ENCODE results near the gene BUD31. TPM values are rescaled to one million over a fixed set of nuclear protein-coding genes. Genes with fewer than 3 reads are reported as not detected.

The BUD31 gene
- total RNA-seq, 2 experiments from 2014 or later = 100 to 118 TPM

DNA sequence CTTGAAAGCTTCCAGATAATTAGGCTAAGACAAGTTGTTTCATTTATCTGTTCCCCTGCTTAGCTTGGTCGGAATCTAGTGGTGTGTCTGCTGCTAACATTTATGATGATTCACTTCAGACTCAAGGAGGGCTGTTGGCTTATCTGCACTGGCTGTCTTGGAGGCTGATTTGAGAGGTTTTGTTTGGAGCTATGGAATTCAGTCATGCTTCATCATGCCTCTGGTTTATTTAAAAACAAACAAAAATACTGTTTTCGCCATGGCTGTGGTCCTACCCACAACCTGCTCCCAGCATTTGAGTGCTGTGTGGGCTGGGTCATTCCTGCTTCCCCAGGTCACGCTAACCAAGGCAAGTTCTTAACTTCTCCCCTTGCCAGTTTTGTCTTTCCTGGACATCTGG, 46.0 kb upstream of the BUD31 start:
- H3K36me3 ChIP-seq (ENCODE audit: insufficient read depth, low read length) = peaks cover 85% of the 10 kb centered on the region
- no peak for DNase-seq (ENCODE audit: low spot score)
- H3K27ac ChIP-seq (ENCODE audit: low read depth, low read length, poor library complexity, severe bottlenecking) = no peak overlapping the region
- H2AFZ ChIP-seq (ENCODE audit: low read length) = no peak overlapping the region
- POLR2A ChIA-PET = interaction anchor here (0.6 to 0.7 kb wide), 2 partner anchors 14 to 93 kb away, joined by 3 read pairs; no protein-coding TSS in a partner anchor
- H3K79me2 ChIP-seq (ENCODE audit: insufficient read depth, low read depth, low read length) = no peaks in the 10 kb centered on the region
- no peaks in the 10 kb centered on the region for H3K9me3 ChIP-seq (ENCODE audit: low read length)
- CTCF ChIA-PET (ENCODE audit: unreplicated experiment) = no interaction called here
- no peak overlapping the region for H3K4me2 ChIP-seq (ENCODE audit: low read length)
- H4K20me1 ChIP-seq (ENCODE audit: insufficient read depth, low read length) = no peaks in the 10 kb centered on the region
- H3K9me2 ChIP-seq (ENCODE audit: insufficient read depth, low read length) = no peaks in the 10 kb centered on the region
- H3K4me1 ChIP-seq (ENCODE audit: insufficient read depth, low read length, poor library complexity, severe bottlenecking) = no peaks in the 10 kb centered on the region
- intact Hi-C loops (cut with micrococcal nuclease; ENCODE audit: unreplicated experiment) = no loop called here
- no peak overlapping the region for H3K4me3 ChIP-seq (ENCODE audit: low read depth, low read length, poor library complexity, severe bottlenecking)
- BruUV-seq (replicated peaks) = no TSS peak
- no peak for TF ChIP-seq EZH2phosphoT487 (IDR thresholded peaks at IDR 0.05; ENCODE audit: borderline replicate concordance, low read depth, low read length)
- TF ChIP-seq, protein P1, sequence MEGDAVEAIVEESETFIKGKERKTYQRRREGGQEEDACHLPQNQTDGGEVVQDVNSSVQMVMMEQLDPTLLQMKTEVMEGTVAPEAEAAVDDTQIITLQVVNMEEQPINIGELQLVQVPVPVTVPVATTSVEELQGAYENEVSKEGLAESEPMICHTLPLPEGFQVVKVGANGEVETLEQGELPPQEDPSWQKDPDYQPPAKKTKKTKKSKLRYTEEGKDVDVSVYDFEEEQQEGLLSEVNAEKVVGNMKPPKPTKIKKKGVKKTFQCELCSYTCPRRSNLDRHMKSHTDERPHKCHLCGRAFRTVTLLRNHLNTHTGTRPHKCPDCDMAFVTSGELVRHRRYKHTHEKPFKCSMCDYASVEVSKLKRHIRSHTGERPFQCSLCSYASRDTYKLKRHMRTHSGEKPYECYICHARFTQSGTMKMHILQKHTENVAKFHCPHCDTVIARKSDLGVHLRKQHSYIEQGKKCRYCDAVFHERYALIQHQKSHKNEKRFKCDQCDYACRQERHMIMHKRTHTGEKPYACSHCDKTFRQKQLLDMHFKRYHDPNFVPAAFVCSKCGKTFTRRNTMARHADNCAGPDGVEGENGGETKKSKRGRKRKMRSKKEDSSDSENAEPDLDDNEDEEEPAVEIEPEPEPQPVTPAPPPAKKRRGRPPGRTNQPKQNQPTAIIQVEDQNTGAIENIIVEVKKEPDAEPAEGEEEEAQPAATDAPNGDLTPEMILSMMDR (conservative IDR thresholded peaks at IDR 0.05; ENCODE audit: low read length) = no peak

DNA sequence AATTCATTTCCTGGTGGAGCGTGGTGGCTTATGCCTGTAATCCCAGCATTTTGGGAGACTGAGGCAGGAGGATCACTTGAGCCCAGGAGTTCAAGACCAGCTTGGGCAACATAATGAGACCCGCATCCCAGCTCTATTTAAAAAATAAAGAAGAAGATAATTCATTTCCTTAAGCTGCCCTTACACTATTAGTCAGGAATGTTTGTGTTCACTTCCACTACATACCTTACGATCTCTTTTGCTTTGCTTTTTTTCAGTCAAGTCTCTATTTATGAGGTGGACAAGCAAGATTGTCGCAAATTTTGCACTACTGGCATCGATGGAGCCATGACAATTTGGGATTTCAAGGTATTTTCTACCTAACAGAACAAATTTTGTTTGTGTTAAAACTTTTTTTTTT, 45.5 kb upstream of the BUD31 start:
- H3K36me3 ChIP-seq (ENCODE audit: insufficient read depth, low read length) = peaks cover 80% of the 10 kb centered on the region
- H4K20me1 ChIP-seq (ENCODE audit: insufficient read depth, low read length) = no peaks in the 10 kb centered on the region
- POLR2A ChIA-PET = interaction anchor here (0.7 kb wide), 1 partner anchor 14 kb away, joined by 3 read pairs; no protein-coding TSS in a partner anchor

More for the DNA sequence above, 45.5 kb upstream of the BUD31 start:
- BruUV-seq (replicated peaks) = no TSS peak
- Histone ChIP-seq H3K79me2 (ENCODE audit: insufficient read depth, low read depth, low read length) (no peaks in the 10 kb centered on the region), H3K4me1 (ENCODE audit: insufficient read depth, low read length, poor library complexity, severe bottlenecking) (no peaks in the 10 kb centered on the region), H3K9me3 (ENCODE audit: low read length) (no peaks in the 10 kb centered on the region), H2AFZ (ENCODE audit: low read length) (no peak overlapping the region), H3K4me2 (ENCODE audit: low read length) (no peak overlapping the region), H3K27ac (ENCODE audit: low read depth, low read length, poor library complexity, severe bottlenecking) (no peak overlapping the region), H3K4me3 (ENCODE audit: low read depth, low read length, poor library complexity, severe bottlenecking) (no peak overlapping the region), H3K9me2 (ENCODE audit: insufficient read depth, low read length) (no peaks in the 10 kb centered on the region)
- no peak for DNase-seq (ENCODE audit: low spot score)
- intact Hi-C loops (cut with micrococcal nuclease; ENCODE audit: unreplicated experiment) = no loop called here
- TF ChIP-seq, protein P1 (conservative IDR thresholded peaks at IDR 0.05; ENCODE audit: low read length) = no peak
- no peak for TF ChIP-seq EZH2phosphoT487 (IDR thresholded peaks at IDR 0.05; ENCODE audit: borderline replicate concordance, low read depth, low read length)
- CTCF ChIA-PET (ENCODE audit: unreplicated experiment) = no interaction called here
